ENCODE results near the gene PIM1.

DNA sequence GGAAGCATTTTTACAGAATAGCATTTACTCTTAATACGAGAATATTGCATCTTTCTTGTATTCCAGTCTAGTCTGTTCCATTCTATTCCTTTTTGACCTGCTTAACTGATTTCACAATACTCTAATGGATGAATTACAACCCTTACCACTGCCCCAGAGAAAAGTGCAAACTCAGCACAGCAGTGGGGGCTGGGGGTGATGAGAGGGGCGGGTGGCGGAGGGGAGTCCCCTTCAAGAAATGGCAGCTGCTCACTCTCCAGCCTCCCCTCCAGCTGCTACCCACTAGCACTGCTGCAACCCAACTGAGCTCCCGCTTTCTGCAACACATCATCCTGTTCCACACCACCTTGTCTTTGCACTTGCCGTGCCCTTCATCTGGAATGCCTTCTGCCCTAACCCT lies 30.1 kb downstream of the PIM1 start:
- TF ChIP-seq, protein P1, sequence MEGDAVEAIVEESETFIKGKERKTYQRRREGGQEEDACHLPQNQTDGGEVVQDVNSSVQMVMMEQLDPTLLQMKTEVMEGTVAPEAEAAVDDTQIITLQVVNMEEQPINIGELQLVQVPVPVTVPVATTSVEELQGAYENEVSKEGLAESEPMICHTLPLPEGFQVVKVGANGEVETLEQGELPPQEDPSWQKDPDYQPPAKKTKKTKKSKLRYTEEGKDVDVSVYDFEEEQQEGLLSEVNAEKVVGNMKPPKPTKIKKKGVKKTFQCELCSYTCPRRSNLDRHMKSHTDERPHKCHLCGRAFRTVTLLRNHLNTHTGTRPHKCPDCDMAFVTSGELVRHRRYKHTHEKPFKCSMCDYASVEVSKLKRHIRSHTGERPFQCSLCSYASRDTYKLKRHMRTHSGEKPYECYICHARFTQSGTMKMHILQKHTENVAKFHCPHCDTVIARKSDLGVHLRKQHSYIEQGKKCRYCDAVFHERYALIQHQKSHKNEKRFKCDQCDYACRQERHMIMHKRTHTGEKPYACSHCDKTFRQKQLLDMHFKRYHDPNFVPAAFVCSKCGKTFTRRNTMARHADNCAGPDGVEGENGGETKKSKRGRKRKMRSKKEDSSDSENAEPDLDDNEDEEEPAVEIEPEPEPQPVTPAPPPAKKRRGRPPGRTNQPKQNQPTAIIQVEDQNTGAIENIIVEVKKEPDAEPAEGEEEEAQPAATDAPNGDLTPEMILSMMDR (IDR thresholded peaks at IDR 0.05; ENCODE audit: low read length) = no peak
- TF ChIP-seq EZH2 (optimal IDR thresholded peaks at IDR 0.05; ENCODE audit: low read depth, low read length) (no peak), EZH2phosphoT487 (IDR thresholded peaks at IDR 0.05; ENCODE audit: low read length) (no peak)

All from MM.1S (cell line).